GM12875 (cell line): ENCODE data around the gene SKAP1.
"Not testable (repeated sequence)": the region's sequence is repeated elsewhere in the genome, so short reads cannot be mapped to it uniquely, and the experiment has no call there.

Experiments
- H3K4me3 ChIP-seq: one replicate; pipeline ENCODE4 v1.5.1; 2011; ENCODE audit warnings: low read depth, low read length, control low read depth
- CTCF ChIP-seq: IDR thresholded peaks from 2 replicates; pipeline ENCODE4 v1.5.1; 2011; ENCODE audit warnings: low read depth, mild to moderate bottlenecking, control low read depth, inconsistent platforms, low read length, moderate library complexity, borderline replicate concordance; ENCODE audit not compliant: insufficient read depth

Gene SKAP1

GRCh38 chr17:48368352-48368908, 61.6 kb downstream of the SKAP1 start:
- H3K4me3 ChIP-seq = no peak overlapping the region
- no peak for TF ChIP-seq CTCF

GRCh38 chr17:48363161-48363560, 66.9 kb downstream of the SKAP1 start:
- no peak for TF ChIP-seq CTCF

GRCh38 chr17:48360861-48361633, 69.0 kb downstream of the SKAP1 start:
- not testable (repeated sequence) for H3K4me3 ChIP-seq

More at GRCh38 chr17:48363161-48363560, 66.9 kb downstream of the SKAP1 start:
- no peak overlapping the region for H3K4me3 ChIP-seq

DNA sequence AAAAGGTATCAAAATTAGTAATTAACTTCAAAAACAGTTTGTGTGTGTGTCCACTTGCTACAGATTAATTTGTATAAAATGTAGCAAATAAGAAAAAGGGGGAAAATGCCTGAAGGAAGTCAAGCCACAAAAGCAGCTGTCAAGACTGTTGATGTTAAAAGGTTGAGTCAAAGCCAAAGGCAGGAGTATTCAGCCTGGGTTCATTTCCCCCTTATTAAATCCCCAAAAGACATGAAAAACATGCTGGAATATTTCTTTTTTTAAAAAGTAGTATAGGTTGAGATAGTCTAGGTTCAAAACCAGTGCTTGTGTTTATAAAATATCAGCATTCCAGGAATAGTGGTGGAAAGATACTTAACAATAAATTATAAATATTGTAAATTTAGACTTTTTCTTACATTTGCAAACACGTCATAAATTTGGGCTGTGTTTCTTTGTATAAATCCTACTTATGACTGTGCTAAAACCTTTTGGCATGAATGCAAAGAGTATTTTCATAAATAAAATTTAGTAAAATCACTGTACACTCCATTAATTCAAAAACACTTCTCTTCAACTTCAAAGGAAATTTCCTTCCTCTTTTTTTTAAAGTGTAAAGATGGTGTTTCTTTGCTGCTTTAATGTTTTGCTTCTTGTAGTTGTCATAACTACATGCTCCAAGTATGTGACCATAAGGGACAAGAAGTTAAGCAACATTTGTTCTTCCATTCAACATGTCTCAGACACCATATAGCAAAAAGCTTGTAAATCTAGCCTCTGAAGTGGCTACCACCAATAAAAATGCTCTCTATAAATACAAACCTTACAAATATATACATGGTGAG, 72.0 kb downstream of the SKAP1 start:
- H3K4me3 ChIP-seq = no peak overlapping the region
- no peak for TF ChIP-seq CTCF

GRCh38 chr17:48356866-48357265, 73.1 kb downstream of the SKAP1 start:
- no peak overlapping the region for H3K4me3 ChIP-seq
- no peak for TF ChIP-seq CTCF

DNA sequence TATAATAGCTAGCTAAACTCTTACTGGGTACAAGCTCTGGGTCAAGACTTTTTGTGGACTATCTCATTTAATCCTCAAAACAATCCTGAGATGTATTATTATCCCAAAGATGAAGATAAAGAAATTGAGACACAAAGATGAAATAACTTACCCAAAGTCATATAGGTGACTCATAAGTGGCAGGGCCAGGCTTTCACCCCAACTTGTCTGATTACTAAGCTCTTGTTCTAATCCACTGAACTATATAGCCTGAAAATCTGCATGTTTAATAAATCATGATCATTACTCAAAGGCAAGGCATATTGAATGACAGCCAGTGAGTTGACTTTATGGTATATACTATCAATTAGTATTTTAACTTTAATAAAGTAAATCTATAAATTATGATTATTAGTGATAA, 77.4 kb downstream of the SKAP1 start:
- H3K4me3 ChIP-seq = no peak overlapping the region
- TF ChIP-seq CTCF = no peak

- H3K4me3 ChIP-seq = no peak overlapping the region
- TF ChIP-seq CTCF = peak; percentile 16; the same call in 1 of the 2 replicates
Measured at GRCh38 chr17:48351911-48352332, 78.1 kb downstream of the SKAP1 start.
